Measurements from ENCODE around the gene KRTAP5-4. TPM values are rescaled to one million over a fixed set of nuclear protein-coding genes. Genes with fewer than 3 reads are reported as not detected.

The KRTAP5-4 gene
- total RNA-seq, 1 experiment from 2014 or later: not detected

DNA sequence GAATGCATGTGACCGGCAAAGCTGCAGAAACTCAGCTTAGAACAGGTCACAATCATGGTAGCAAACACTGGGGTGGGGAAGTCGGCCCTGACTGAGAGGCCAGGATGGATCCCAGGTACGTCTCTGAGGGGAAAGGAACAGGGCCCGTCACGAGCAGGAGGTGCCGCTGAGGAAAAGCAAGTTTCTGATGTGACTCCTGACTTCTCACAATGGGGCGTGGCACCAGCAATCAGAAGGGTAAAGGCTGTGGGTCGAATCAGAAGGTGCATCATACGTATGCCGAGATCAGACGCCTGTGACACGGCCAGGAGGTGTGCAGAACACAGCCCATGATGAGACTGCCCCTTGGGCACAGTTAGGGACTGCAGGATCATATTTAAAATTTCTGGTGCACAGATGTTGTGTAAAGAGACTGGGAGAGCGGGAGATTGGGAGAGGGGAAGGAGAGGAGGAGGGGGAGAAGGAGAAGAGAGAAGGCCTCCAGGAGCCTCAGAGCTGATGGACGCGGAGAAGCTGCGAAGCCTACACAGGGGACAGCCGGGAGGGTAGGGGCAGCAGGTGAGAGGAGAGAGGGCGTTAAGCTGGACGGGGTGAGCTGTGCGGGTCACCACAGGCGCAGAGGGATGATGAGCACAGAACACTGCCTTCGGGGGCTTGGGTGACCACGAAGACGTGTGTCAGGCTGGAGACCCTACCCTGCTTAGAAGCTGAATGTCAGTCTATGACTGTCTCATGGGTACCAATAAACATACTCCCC lies 38.4 kb upstream of the KRTAP5-4 start:
- ChIA-PET POLR2A (ENCODE audit: low non-redundant PET) (no interaction called here), CTCF (no interaction called here)
- no peak overlapping the region for H3K27ac ChIP-seq (ENCODE audit: low read depth, low read length, poor library complexity, severe bottlenecking)
- no peaks in the 10 kb centered on the region for H3K36me3 ChIP-seq (ENCODE audit: insufficient read depth, low read length, poor library complexity, severe bottlenecking)
- no peaks in the 10 kb centered on the region for H3K4me1 ChIP-seq (ENCODE audit: insufficient read depth, low read length, poor library complexity, severe bottlenecking)
- no peak overlapping the region for H3K4me3 ChIP-seq (ENCODE audit: low read depth, low read length, poor library complexity, severe bottlenecking)
- no TSS peak for BruUV-seq (replicated peaks)
- H3K27me3 ChIP-seq (replicated peaks; ENCODE audit: insufficient read depth, low read depth, low read length, poor library complexity): peaks cover 10% of the 10 kb centered on the region
- no peaks in the 10 kb centered on the region for H3K9me3 ChIP-seq (ENCODE audit: low read depth, low read length, poor library complexity, severe bottlenecking)
- TF ChIP-seq EZH2 (IDR thresholded peaks at IDR 0.05; ENCODE audit: borderline replicate concordance, low read depth, low read length, poor library complexity, severe bottlenecking) (no peak), CTCF (conservative IDR thresholded peaks at IDR 0.05; ENCODE audit: low read depth, low read length) (no peak)
- DNase-seq (ENCODE audit: low spot score): no peak
- intact Hi-C loops (cut with micrococcal nuclease; ENCODE audit: unreplicated experiment): no loop called here

DNA sequence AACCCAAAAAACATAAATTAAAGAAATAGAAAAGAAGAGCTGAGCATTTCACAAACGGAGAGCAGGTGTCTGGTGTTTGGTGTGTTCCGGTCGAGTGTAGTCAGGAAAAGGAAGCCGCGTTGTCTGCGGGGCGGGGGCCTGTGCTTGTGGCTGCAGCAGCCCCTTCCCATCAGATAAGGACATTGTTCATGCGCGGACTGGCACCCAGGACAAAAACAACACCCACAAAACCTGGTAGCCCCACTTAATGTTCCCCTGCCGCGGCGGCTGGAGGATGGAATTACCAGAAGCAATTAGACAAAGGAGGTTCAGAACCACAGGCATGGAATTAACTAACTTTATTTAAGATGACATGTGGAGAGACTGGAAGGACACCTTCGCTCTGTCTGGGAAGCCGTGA lies 37.6 kb upstream of the KRTAP5-4 start:
- ChIA-PET POLR2A (ENCODE audit: low non-redundant PET) (no interaction called here), CTCF (no interaction called here)
- Histone ChIP-seq H3K36me3 (ENCODE audit: insufficient read depth, low read length, poor library complexity, severe bottlenecking) (no peaks in the 10 kb centered on the region), H3K9me3 (ENCODE audit: low read depth, low read length, poor library complexity, severe bottlenecking) (no peaks in the 10 kb centered on the region), H3K27ac (ENCODE audit: low read depth, low read length, poor library complexity, severe bottlenecking) (no peak overlapping the region), H3K4me3 (ENCODE audit: low read depth, low read length, poor library complexity, severe bottlenecking) (no peak overlapping the region), H3K4me1 (ENCODE audit: insufficient read depth, low read length, poor library complexity, severe bottlenecking) (no peaks in the 10 kb centered on the region), H3K27me3 (replicated peaks; ENCODE audit: insufficient read depth, low read depth, low read length, poor library complexity) (peaks cover 10% of the 10 kb centered on the region)
- no peak for TF ChIP-seq CTCF (conservative IDR thresholded peaks at IDR 0.05; ENCODE audit: low read depth, low read length)
- TF ChIP-seq EZH2 (IDR thresholded peaks at IDR 0.05; ENCODE audit: borderline replicate concordance, low read depth, low read length, poor library complexity, severe bottlenecking): no peak
- no peak for DNase-seq (ENCODE audit: low spot score)
- BruUV-seq (replicated peaks): no TSS peak
- intact Hi-C loops (cut with micrococcal nuclease; ENCODE audit: unreplicated experiment): no loop called here

- ChIA-PET CTCF (no interaction called here), POLR2A (ENCODE audit: low non-redundant PET) (no interaction called here)
- no peak overlapping the region for H3K4me3 ChIP-seq (ENCODE audit: low read depth, low read length, poor library complexity, severe bottlenecking)
- no peaks in the 10 kb centered on the region for H3K9me3 ChIP-seq (ENCODE audit: low read depth, low read length, poor library complexity, severe bottlenecking)
- no peaks in the 10 kb centered on the region for H3K4me1 ChIP-seq (ENCODE audit: insufficient read depth, low read length, poor library complexity, severe bottlenecking)
- no TSS peak for BruUV-seq (replicated peaks)
- TF ChIP-seq EZH2 (IDR thresholded peaks at IDR 0.05; ENCODE audit: borderline replicate concordance, low read depth, low read length, poor library complexity, severe bottlenecking): no peak
- TF ChIP-seq CTCF (conservative IDR thresholded peaks at IDR 0.05; ENCODE audit: low read depth, low read length): no peak
- no peaks in the 10 kb centered on the region for H3K36me3 ChIP-seq (ENCODE audit: insufficient read depth, low read length, poor library complexity, severe bottlenecking)
- peaks cover 10% of the 10 kb centered on the region for H3K27me3 ChIP-seq (replicated peaks; ENCODE audit: insufficient read depth, low read depth, low read length, poor library complexity)
- DNase-seq (ENCODE audit: low spot score): no peak
- intact Hi-C loops (cut with micrococcal nuclease; ENCODE audit: unreplicated experiment): no loop called here
- no peak overlapping the region for H3K27ac ChIP-seq (ENCODE audit: low read depth, low read length, poor library complexity, severe bottlenecking)
These were observed 34.7 kb upstream of the KRTAP5-4 start for GRCh38 chr11:1656670-1657069.

All from A673 (cell line).